ENCODE measurements around the gene FABP6. TPM values are rescaled to one million over a fixed set of nuclear protein-coding genes. Genes with fewer than 3 reads are reported as not detected.

The FABP6 gene
- total and polyA plus RNA-seq, 9 of the 15 experiments (the other 6 are each of a cell fraction or from before 2014, with no cell fraction given), result 0.11 to 0.33 (median 0.21) TPM; not detected in 4

- TF ChIP-seq, protein P1, sequence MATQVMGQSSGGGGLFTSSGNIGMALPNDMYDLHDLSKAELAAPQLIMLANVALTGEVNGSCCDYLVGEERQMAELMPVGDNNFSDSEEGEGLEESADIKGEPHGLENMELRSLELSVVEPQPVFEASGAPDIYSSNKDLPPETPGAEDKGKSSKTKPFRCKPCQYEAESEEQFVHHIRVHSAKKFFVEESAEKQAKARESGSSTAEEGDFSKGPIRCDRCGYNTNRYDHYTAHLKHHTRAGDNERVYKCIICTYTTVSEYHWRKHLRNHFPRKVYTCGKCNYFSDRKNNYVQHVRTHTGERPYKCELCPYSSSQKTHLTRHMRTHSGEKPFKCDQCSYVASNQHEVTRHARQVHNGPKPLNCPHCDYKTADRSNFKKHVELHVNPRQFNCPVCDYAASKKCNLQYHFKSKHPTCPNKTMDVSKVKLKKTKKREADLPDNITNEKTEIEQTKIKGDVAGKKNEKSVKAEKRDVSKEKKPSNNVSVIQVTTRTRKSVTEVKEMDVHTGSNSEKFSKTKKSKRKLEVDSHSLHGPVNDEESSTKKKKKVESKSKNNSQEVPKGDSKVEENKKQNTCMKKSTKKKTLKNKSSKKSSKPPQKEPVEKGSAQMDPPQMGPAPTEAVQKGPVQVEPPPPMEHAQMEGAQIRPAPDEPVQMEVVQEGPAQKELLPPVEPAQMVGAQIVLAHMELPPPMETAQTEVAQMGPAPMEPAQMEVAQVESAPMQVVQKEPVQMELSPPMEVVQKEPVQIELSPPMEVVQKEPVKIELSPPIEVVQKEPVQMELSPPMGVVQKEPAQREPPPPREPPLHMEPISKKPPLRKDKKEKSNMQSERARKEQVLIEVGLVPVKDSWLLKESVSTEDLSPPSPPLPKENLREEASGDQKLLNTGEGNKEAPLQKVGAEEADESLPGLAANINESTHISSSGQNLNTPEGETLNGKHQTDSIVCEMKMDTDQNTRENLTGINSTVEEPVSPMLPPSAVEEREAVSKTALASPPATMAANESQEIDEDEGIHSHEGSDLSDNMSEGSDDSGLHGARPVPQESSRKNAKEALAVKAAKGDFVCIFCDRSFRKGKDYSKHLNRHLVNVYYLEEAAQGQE (IDR thresholded peaks at IDR 0.05; ENCODE audit: borderline replicate concordance), result peak; percentile 35; the same call in 1 of the 2 replicates
- TF ChIP-seq, protein P1 (CRISPR knock-in tag; IDR thresholded peaks at IDR 0.05; ENCODE audit: low read depth), result no peak
- TF ChIP-seq, protein P2, sequence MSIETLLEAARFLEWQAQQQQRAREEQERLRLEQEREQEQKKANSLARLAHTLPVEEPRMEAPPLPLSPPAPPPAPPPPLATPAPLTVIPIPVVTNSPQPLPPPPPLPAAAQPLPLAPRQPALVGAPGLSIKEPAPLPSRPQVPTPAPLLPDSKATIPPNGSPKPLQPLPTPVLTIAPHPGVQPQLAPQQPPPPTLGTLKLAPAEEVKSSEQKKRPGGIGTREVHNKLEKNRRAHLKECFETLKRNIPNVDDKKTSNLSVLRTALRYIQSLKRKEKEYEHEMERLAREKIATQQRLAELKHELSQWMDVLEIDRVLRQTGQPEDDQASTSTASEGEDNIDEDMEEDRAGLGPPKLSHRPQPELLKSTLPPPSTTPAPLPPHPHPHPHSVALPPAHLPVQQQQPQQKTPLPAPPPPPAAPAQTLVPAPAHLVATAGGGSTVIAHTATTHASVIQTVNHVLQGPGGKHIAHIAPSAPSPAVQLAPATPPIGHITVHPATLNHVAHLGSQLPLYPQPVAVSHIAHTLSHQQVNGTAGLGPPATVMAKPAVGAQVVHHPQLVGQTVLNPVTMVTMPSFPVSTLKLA (conservative IDR thresholded peaks at IDR 0.05), result peak; percentile 71 to 88; a peak in 3 of 4 replicates
- no peak for TF ChIP-seq NFIX (CRISPR knock-in tag; IDR thresholded peaks at IDR 0.05; ENCODE audit: low read depth)
- no peak for TF ChIP-seq RBM14 (IDR thresholded peaks at IDR 0.05; ENCODE audit: borderline replicate concordance, insufficient read depth, low read depth, low read length)
- no peak for TF ChIP-seq ATF6 (CRISPR knock-in tag; IDR thresholded peaks at IDR 0.05)
- TF ChIP-seq HNRNPUL1 (IDR thresholded peaks at IDR 0.05; ENCODE audit: low read length), result no peak
- no peak for TF ChIP-seq PHTF2 (CRISPR knock-in tag; IDR thresholded peaks at IDR 0.05)
- no peak for TF ChIP-seq ZBTB5 (IDR thresholded peaks at IDR 0.05)
- peak; percentile 100 for TF ChIP-seq TEAD4 (IDR thresholded peaks at IDR 0.05; ENCODE audit: low read length)
- peak; percentile 83; the same call in 1 of the 2 replicates for TF ChIP-seq TEAD4 (CRISPR knock-in tag; IDR thresholded peaks at IDR 0.05; ENCODE audit: borderline replicate concordance)
Observed at GRCh38 chr5:160260881-160261815, 31.8 kb downstream of the FABP6 start (continued).

Measured in K562 (cell line).